NK-92 treated with Interleukin-12 subunit alpha and Interleukin-12 subunit beta, amount 100 ng/mL, for 24 hours (cell line): ENCODE results near the gene KCNJ6.
A peak's percentile ranks its signal among the peaks of the same experiment; 100 is the strongest.
"Not testable (repeated sequence)": the region's sequence is repeated elsewhere in the genome, so short reads cannot be mapped to it uniquely, and the experiment has no call there.

Source experiments
- DNase-seq: peaks from one replicate; lab custom pipeline; 2025; lab: John Stamatoyannopoulos, UW

Gene KCNJ6

GRCh38 chr21:37675202-37675801, 241.0 kb downstream of the KCNJ6 start:
- DNase-seq: peak; percentile 5

GRCh38 chr21:37673801-37674575, 242.3 kb downstream of the KCNJ6 start:
- no peak for DNase-seq

GRCh38 chr21:37671381-37671780, 244.9 kb downstream of the KCNJ6 start:
- DNase-seq: no peak

DNA sequence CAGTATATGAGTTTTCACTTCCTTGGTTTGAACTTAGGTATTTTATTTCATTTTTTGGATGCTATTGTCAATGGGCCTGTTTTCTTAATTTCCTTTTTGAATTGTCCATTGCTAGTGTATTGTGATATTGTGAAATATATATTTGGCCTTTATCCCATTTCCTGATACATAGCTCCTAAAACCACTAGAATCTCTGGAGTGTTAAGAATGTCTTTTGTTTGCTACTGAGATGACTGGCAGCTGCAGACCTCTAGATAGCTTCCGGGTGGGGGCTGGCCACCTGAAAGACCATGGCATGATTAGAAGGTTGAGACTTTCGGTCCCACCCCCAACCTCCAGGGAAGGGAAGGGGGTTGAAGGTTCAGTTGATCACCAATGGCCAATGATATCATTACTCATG, 245.4 kb downstream of the KCNJ6 start:
- DNase-seq: no peak

DNA sequence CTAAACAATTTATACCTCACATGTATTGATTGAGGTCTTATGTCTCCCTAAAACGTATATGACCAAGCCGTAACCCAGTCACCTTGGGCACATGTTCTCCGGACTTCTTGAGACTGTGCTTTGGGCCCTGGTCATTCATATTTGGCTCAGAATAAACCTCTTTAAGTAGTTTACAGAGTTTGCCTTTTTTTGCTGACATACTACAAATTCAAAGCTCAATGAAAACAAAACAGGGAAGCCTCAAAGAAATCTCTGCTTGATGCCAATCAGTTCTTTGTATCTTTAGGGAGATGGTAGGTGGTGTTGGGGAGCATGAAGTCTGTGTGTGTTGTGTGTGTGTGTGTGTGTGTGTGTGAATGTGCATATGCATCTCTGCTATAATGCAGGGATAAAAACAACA, 247.0 kb downstream of the KCNJ6 start:
- DNase-seq: no peak

DNA sequence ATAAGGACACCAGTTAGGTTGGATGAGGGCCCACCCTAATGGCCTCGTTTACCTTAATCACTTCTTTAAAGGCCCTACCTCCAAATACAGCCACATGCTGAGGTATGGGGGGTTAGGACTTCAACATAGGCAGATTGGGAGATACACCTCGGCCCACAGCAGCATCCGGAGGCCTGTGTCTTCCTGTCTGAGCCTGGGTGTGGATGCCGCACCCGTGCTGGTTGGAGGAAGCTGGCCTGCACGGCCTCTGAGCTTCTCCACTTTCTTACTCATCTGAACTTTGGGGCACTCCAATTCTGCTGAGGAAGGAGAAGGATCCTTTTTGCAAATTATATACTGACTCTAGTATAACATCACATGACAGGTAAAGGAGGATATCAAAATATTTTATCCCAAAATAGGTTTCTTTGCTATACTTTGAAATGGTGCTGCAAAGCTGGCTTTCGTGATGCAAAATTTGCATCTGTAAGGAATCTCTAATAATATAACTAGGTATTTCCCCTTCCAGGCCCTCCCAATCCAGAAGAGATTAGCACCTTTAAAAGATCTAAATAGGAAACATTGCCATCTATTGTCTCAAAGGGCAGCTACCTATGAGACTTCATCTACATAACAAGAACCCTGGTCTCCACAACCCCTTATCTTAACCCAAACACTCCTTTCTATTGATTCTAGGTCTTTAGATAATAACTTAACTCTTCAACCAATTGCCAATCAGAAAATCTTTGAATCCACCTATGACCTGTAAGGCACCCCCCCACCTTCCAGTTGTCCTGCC, 247.6 kb downstream of the KCNJ6 start:
- no peak for DNase-seq

DNA sequence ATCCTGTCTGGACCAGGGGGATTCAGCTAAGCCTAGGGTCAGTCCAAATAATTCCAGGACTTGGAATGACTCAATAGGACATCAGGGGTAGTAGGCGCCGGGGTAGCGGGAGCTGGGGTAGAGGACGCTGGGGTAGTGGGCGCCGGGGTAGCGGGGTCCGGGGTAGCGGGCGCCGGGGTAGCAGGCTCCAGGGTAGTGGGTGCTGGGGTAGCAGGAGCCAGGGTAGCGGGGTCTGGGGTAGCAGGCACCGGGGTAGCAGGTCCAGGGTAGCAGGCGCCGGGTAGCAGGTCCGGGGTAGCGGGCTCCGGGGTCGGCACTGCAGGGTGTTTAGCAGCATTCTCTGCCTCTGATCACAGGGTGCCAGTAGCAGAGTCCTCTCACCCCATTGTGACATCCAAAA, 248.9 kb downstream of the KCNJ6 start:
- DNase-seq: no peak

GRCh38 chr21:37665230-37666024, 250.8 kb downstream of the KCNJ6 start:
- no peak for DNase-seq

DNA sequence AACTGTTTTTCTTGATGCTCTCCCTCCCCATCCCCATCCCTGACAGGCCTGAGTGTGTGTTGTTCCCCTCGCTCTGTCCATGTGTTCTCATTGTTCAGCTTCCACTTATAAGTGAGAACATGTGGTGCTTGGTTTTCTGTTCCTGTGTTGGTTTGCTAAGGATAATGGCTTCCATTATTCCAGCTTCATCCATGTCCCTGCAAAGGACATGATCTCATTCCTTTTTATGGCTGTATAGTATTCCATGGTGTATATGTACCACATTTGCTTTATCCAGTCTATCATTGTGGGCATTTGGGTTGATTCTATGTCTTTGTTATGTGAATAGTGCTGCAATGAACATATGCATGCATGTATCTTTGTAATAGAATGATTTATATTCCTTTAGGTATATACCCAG, 254.0 kb downstream of the KCNJ6 start:
- not testable (repeated sequence) for DNase-seq

DNA sequence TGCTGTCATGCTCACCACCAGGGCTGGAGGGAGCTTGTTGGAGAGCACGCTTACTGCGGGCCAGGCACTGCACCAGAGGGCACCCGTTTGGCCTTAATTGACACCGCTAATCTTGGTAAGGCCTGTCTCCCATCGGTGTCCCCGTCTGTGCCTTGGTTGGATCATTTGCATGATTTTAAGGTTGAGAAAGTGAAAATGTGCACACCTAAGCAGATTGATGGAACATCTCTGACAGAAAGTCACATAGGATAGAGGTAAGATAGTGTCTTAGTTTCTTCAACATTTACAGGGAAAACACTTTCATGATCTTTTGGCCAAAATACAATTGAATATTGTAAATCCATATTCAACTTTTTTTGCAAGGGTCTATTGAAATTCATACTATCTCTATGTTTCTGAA, 255.5 kb downstream of the KCNJ6 start:
- no peak for DNase-seq

DNA sequence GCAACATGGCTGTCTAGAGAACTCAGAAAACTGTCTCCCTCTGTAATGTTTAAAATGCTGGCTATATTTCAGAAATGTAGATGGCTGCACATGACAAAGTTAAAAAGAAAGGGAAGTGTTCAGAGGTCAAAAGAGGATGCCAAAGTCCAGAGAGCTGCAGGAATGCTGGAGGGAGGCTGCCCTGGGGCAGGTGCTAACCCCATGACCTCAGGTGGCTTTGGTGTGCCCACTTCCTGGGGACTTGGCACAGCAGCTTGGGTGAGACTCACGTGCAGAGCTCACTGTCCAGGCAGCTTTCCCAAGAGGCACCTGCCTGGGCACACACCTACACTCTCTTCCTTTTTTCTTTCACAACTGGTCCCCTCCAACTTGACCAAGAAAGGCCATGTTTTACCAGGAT, 256.4 kb downstream of the KCNJ6 start:
- DNase-seq: no peak

- no peak for DNase-seq
Measured at GRCh38 chr21:37658817-37659458, 257.3 kb downstream of the KCNJ6 start.

- DNase-seq: no peak
Measured at GRCh38 chr21:37658121-37658816, 258.0 kb downstream of the KCNJ6 start.

DNA sequence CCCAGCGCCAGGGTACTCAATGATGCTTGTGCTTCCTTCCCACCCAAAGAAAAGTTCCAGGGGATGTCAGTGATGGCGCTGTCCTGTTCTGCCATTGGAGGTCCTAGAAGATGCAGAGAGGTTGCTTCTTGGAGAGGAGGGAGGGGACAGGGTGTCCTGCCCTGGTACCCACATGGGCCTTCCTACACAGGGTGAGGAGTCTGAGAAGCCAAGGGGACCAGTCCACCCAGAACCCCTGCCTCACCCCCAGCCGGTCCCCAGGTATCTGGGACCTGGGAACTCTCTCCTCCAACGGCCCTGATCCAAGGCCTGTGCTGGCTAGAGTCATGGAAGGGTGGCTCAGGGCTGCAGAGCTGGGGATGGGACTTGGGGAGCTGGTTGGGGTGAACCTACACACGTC, 259.4 kb downstream of the KCNJ6 start:
- no peak for DNase-seq

DNA sequence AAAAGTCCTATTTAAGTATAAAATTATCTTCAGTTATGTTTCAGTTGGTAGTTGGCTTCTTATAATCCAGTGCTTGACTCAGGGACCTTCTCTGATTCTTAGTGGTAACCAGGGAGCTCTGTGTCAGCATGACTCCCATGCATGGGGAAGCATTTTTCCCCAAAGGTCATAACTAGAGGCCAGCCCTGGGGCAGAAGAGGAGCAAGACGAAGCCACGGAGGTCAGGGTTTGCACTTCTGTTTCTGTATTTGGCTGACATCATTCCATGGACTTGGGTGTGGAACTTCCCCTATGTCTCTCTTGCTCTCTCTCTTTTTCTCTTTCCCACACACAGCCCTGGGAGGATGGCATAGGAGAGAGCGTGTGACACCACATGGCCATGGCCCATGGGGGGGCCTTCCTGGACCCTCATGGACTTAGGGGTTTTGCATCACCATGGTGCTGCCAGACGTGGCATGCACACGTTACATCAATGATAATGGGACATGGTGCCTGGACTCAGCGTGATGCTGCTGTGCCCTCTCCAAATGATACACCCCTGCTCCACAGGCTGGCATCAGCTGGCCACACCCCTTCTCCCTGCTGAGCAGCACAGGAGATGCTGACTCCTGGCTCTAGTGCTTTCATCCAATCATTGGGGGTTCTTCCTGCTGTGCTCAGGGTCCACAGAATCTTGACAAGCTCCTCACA, 260.5 kb downstream of the KCNJ6 start:
- DNase-seq: no peak

GRCh38 chr21:37654596-37654995, 261.7 kb downstream of the KCNJ6 start:
- DNase-seq: no peak

GRCh38 chr21:37653201-37653600, 263.1 kb downstream of the KCNJ6 start:
- no peak for DNase-seq

- DNase-seq: no peak
Measured at GRCh38 chr21:37647781-37648180, 268.5 kb downstream of the KCNJ6 start.

GRCh38 chr21:37646761-37647160, 269.5 kb downstream of the KCNJ6 start:
- not testable (repeated sequence) for DNase-seq

DNA sequence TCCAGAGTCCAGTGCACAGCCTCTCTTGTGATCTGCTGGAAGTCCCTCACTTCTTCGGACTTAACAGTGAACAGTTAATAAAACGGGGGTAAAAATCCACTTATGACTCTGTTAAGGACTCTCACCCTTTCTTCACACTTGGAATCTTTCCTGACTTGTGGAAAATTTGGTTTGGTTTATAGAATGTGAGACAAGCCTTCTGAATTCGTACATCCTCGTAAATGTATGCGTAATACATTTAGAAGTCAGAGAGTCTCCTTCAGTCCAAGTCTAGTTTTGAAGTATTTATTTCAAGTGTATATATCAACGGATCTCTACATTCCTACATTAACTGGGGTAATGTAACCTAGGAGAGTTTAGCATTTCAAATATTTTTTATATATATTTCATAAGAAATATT, 270.4 kb downstream of the KCNJ6 start:
- DNase-seq: no peak

DNA sequence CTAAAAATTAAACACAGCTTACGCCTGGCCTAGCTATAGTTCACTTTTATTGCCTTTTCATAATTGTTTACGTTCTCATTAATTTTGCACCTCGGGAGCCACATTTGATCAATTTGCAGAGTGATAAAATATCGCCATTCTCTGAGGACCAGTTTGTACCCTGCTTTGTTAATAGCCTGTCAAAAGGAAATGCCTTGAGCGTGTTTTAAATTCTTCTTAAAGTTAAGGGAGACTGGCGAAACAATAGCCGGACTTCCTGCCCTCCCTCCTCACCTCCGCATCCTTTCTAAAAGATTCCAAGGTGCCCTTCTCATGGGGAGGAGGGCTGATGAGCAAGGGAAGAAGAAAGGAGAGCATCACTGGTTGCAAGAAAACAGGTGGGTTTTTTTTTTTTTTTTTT, 271.6 kb downstream of the KCNJ6 start:
- no peak for DNase-seq
